Spleen (tissue), 11 donors: ENCODE results near the gene PARD3. TPM values are rescaled to one million over a fixed set of nuclear protein-coding genes. Genes with fewer than 3 reads are reported as not detected.

ENCODE experiments used
- DNase-seq: peaks from one replicate; pipeline ENCODE4 v3.0.0-alpha.2; 2020
- H3K27ac ChIP-seq, 8 donors: fragments of 200-600 bp; sonication (generic) in 7 of 8; 1 replicate in 4 of 8; 2 replicates in 4 of 8; pipeline versions ENCODE4 v1.5.0 to v1.8.0; 2016 to 2021; ENCODE audit warnings: inconsistent platforms in 4 of 8, mild to moderate bottlenecking in 4 of 8, moderate library complexity in 1 of 8
- H3K27me3 ChIP-seq, 7 donors: fragments of 200-600 bp; sonication (generic) in 6 of 7; replicated peaks in 1 of 7; 1 replicate in 4 of 7; 2 replicates in 3 of 7; pipeline versions ENCODE4 v1.5.0 to v1.8.0; 2016 to 2021; ENCODE audit warnings: inconsistent platforms in 3 of 7, mild to moderate bottlenecking in 1 of 7
- H3K36me3 ChIP-seq, 6 donors: fragments of 200-600 bp; sonication (generic) in 5 of 6; 1 replicate in 4 of 6; 2 replicates in 2 of 6; pipeline versions ENCODE4 v1.5.0 to v1.8.0; 2016 to 2021; ENCODE audit warnings: inconsistent platforms in 2 of 6
- H3K4me1 ChIP-seq, 6 donors: fragments of 200-600 bp; sonication (generic) in 5 of 6; 1 replicate in 3 of 6; 2 replicates in 3 of 6; pipeline versions ENCODE4 v1.5.0 to v1.8.0; 2016 to 2021; ENCODE audit warnings: inconsistent platforms in 3 of 6
- H3K4me3 ChIP-seq, 8 donors: fragments of 200-600 bp; sonication (generic) in 7 of 8; 1 replicate in 4 of 8; 2 replicates in 4 of 8; pipeline versions ENCODE4 v1.5.0 to v1.8.0; 2016 to 2021; ENCODE audit warnings: inconsistent platforms in 4 of 8, mild to moderate bottlenecking in 4 of 8, moderate library complexity in 2 of 8
- H3K9me3 ChIP-seq, 8 donors: fragments of 200-600 bp; sonication (generic) in 7 of 8; 1 replicate in 4 of 8; 2 replicates in 4 of 8; pipeline versions ENCODE4 v1.5.0 to v1.8.0; 2016 to 2021; ENCODE audit warnings: inconsistent platforms in 4 of 8
- POLR2A ChIP-seq, 3 donors: fragments of 450-650 bp; IDR thresholded peaks; one replicate each; pipeline ENCODE4 v1.5.1; 2017; ENCODE audit warnings: antibody characterized with exemption in 3 of 3, mild to moderate bottlenecking in 1 of 3
- POLR2AphosphoS5 ChIP-seq, 3 donors: sonication (generic); formaldehyde crosslinking; IDR thresholded peaks; one replicate each; pipeline ENCODE4 v1.5.1; 2017; ENCODE audit warnings: antibody characterized with exemption in 3 of 3
- WGBS, 5 donors: extraction: QIAGEN DNeasy Blood & Tissue Kit in 3 of 5; methylation state at CpG; one replicate each; pipeline versions ENCODE4 v1.1.5 to v1.1.7; 2013 to 2018; 5-methylcytosine and 5-hydroxymethylcytosine counted together
- intact Hi-C: fragments of 100-400 bp; cut with DNase I; formaldehyde crosslinking; loops from one replicate; pipeline ENCODE4 v1.15.0; 2023; ENCODE audit warnings: low total_unique reads
- polyA plus RNA-seq, 3 donors: library from polyadenylated mRNA; stranded (reverse); fragments of 200-250 nt; gene quantifications; one replicate each; pipeline ENCODE4 v1.2.1, GENCODE V29; 2013
- total RNA-seq, 7 donors: library from RNA; depleted of rRNA in 3 of 7; stranded (reverse); fragments of >200 nt in 3 of 7; fragmentation: NEBNext Ultra II Directional in 4 of 7; extraction: Animal tissue kit (Norgen Biotek cat#: 25700) in 4 of 7; gene quantifications; one replicate each; pipeline versions ENCODE4 v1.1.0 to v1.2.1, GENCODE V29; 2016 to 2021
- TF ChIP-seq, protein P1 (sequence below), 11 experiments: fragments of 200-600 bp in 7 of 11; fragments of 450-650 bp in 4 of 11; sonication (generic) in 4 of 11; IDR thresholded peaks in 8 of 11; conservative IDR thresholded peaks in 3 of 11; 1 replicate in 7 of 11; 2 replicates in 4 of 11; pipeline versions ENCODE4 v1.4.0 to v1.8.0; 2016 to 2021; ENCODE audit warnings: antibody characterized with exemption in 11 of 11, inconsistent platforms in 4 of 11, mild to moderate bottlenecking in 1 of 11
- donor health status: healthy with polysubstance abuse.
- donor health status: DM: no; HTN: no; CAD: no; lungs with moderate emphysema.
- donor health status: DM: no; HTN: no; CAD: no.
- donor health status: Bipolar disorder and iron deficiency.
- donor health status: healthy.
- donor health status: DM: no; HTN: no; CAD: no.
- donor health status: DM: yes; HTN: yes; CAD: no.

Gene PARD3
- total and polyA plus RNA-seq, 10 donors, result 2.8 to 18.9 (median 10.8) TPM

DNA sequence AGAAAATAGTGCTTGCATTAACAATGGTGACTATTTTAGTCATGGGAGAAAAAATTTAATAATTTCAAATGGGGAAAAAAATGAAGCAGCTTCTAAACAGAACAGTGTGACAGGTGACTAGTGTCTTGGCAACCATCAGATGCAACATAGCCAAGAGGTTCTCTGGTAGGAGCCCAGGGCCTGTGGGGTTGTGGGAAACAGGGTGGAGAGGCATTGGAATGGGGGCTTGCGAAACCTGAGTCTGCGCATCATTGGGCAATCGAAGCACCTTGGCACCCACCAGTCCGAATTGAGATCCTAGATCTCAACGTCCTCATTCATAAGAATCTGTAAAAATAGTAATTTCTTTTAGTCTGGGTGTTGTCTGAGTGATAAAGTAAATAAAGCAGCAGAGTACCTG is 19.2 kb upstream of the PARD3 start:
- DNase-seq, result no peak
- WGBS, 5 donors, result 80 to 88% (median 85%) methylated on average over 5 of the region's 5 CpGs
- TF ChIP-seq, protein P1, sequence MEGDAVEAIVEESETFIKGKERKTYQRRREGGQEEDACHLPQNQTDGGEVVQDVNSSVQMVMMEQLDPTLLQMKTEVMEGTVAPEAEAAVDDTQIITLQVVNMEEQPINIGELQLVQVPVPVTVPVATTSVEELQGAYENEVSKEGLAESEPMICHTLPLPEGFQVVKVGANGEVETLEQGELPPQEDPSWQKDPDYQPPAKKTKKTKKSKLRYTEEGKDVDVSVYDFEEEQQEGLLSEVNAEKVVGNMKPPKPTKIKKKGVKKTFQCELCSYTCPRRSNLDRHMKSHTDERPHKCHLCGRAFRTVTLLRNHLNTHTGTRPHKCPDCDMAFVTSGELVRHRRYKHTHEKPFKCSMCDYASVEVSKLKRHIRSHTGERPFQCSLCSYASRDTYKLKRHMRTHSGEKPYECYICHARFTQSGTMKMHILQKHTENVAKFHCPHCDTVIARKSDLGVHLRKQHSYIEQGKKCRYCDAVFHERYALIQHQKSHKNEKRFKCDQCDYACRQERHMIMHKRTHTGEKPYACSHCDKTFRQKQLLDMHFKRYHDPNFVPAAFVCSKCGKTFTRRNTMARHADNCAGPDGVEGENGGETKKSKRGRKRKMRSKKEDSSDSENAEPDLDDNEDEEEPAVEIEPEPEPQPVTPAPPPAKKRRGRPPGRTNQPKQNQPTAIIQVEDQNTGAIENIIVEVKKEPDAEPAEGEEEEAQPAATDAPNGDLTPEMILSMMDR (IDR thresholded peaks at IDR 0.05 in 8 of 11, conservative IDR thresholded peaks at IDR 0.05 in 3 of 11), result no peak
- TF ChIP-seq POLR2A (IDR thresholded peaks at IDR 0.05) (no peak), POLR2AphosphoS5 (IDR thresholded peaks at IDR 0.05) (no peak)

DNA sequence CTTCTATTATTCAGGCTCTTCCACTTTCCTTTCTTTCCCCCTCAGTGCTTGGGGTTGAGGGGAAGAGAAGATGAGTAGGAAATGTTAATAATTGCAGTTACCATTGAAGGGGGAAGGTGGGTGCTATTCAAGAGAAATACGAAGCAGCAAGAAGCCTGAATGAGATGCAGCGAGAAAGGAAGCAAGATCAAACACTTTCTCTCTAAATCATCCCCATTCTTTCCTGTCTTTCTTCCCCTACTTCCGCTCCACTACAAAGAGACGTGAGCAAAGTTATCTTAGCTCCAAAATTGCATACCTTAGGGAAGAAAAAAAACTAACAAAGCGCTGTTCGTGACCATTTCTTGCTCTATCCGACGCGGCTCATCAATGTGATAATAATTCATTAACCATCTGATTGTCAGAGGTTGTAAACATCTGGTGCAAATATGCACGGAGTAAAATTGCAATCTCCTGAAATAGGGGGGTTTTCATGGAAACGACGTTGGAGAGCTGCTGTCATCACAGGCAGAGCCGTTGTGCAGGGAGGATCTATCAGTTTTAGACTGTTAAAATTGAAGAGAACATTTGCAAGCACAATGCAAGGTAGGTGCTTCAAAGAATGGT is 15.2 kb upstream of the PARD3 start:
- Histone ChIP-seq H3K4me1 (no peaks in the 10 kb centered on the region), H3K27me3 (peaks cover 0 to 6% (median 0%) of the 10 kb centered on the region in 7 donors), H3K27ac (no peak overlapping the region), H3K36me3 (no peaks in the 10 kb centered on the region), H3K4me3 (no peak overlapping the region), H3K9me3 (no peaks in the 10 kb centered on the region)
- intact Hi-C loops, result no loop called here
- WGBS, 5 donors, result 13 to 25% (median 22%) methylated on average over 13 of the region's 13 CpGs
- no peak for DNase-seq
- TF ChIP-seq, protein P1 (IDR thresholded peaks at IDR 0.05 in 8 of 11, conservative IDR thresholded peaks at IDR 0.05 in 3 of 11), result no peak
- TF ChIP-seq POLR2A (IDR thresholded peaks at IDR 0.05), result no peak
- no peak for TF ChIP-seq POLR2AphosphoS5 (IDR thresholded peaks at IDR 0.05)

More for the DNA sequence above, 19.2 kb upstream of the PARD3 start:
- no peak overlapping the region for H3K27ac ChIP-seq
- no peak overlapping the region for H3K4me3 ChIP-seq
- H3K9me3 ChIP-seq, result no peaks in the 10 kb centered on the region
- no peaks in the 10 kb centered on the region for H3K27me3 ChIP-seq
- intact Hi-C loops, result no loop called here
- no peaks in the 10 kb centered on the region for H3K4me1 ChIP-seq
- H3K36me3 ChIP-seq, result no peaks in the 10 kb centered on the region

DNA sequence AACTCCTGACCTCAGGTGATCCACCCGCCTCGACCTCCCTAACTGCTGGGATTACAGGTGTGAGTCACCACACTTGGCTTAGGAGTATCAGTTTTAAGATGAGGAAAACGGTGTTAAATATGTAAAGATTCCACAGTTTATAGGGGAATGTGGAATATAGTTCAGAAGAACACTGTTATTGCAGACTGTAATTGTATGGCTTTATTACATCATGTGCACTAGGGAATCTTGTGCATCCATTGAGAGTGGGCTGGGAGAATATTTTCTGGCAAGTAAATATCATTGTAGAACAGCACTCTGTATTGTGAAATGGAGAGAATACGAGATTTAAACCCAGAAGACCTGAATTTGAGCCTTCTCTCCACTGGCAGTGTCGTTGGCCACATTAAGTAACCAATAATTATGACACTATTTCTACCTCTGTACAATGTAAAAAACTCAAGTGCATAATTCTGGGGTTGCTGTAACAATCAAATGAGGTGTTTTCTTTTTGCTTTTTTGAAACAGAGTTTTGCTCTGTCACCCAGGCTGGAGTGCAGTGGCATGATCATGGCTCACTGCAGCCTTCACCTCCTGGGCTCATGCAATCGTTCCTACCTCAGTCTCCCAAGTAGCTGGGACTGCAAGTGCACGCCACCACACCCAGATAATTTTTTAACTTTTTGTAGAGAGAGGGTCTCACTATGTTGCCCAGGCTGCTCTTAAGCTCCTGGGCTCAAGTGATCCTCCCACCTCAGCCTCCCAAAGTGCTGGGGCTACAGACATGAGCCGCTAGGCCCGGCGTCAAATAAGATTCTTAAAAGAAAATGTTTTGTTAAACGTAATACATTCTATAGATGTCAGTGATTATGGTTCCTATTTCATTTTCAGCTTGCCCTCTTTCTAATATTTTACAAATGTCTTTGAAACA is 12.0 kb upstream of the PARD3 start:
- Histone ChIP-seq H3K4me1 (no peaks in the 10 kb centered on the region), H3K27ac (no peak overlapping the region), H3K36me3 (no peaks in the 10 kb centered on the region), H3K27me3 (peaks cover 0 to 13% (median 0%) of the 10 kb centered on the region in 7 donors), H3K4me3 (no peak overlapping the region), H3K9me3 (no peaks in the 10 kb centered on the region)
- TF ChIP-seq POLR2AphosphoS5 (IDR thresholded peaks at IDR 0.05) (no peak), POLR2A (IDR thresholded peaks at IDR 0.05) (no peak)
- TF ChIP-seq, protein P1 (IDR thresholded peaks at IDR 0.05 in 8 of 11, conservative IDR thresholded peaks at IDR 0.05 in 3 of 11), result no peak
- DNase-seq, result no peak
- intact Hi-C loops, result no loop called here
- WGBS, 5 donors, result 80 to 89% (median 86%) methylated on average over 11 of the region's 11 CpGs

DNA sequence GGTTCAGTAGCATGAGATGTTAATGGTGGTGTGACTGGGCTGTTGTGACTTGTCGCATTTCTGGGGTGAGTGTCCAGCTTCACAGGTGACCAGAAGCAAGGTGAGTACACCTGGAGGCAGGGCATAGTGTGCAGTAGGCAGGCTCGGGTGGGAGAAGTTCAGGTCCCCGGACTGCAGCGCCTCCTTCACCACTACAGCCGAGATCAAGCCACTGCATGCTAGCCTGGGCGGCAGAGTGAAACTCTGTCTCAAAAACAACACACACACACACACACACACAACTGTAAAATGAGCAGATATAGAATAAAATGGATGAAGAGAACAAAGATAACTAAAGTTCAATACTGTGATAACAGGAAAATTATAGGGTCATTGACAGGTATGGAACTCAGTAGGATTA is 11.1 kb upstream of the PARD3 start:
- Histone ChIP-seq H3K9me3 (no peaks in the 10 kb centered on the region), H3K27ac (no peak overlapping the region), H3K4me3 (no peak overlapping the region), H3K27me3 (peaks cover 0 to 13% (median 0%) of the 10 kb centered on the region in 7 donors), H3K4me1 (no peaks in the 10 kb centered on the region), H3K36me3 (no peaks in the 10 kb centered on the region)
- intact Hi-C loops, result no loop called here
- WGBS, 5 donors, result 81 to 94% (median 85%) methylated on average over 6 of the region's 6 CpGs
- DNase-seq, result no peak
- TF ChIP-seq, protein P1 (IDR thresholded peaks at IDR 0.05 in 8 of 11, conservative IDR thresholded peaks at IDR 0.05 in 3 of 11), result no peak
- TF ChIP-seq POLR2AphosphoS5 (IDR thresholded peaks at IDR 0.05) (no peak), POLR2A (IDR thresholded peaks at IDR 0.05) (no peak)
